Stimulated activated CD4-positive, alpha-beta T cell treated with anti-CD3 and anti-CD28 coated beads, Interleukin-2, amount 100 ng/mL, for 48 hours (primary cell): Measurements from ENCODE around the gene RAB18.
A peak's percentile ranks its signal among the peaks of the same experiment; 100 is the strongest.
"Not testable (repeated sequence)": the region's sequence is repeated elsewhere in the genome, so short reads cannot be mapped to it uniquely, and the experiment has no call there.

Experiments
- DNase-seq, 2 donors: peaks; one replicate each; pipeline ENCODE4 v3.0.0-alpha.2; 2020

Gene RAB18

GRCh38 chr10:27550823-27551222 is 46.7 kb downstream of the RAB18 start:
- DNase-seq, result no peak

GRCh38 chr10:27558612-27559020 is 54.5 kb downstream of the RAB18 start:
- DNase-seq, result peak; percentile 2 to 17

- no peak for DNase-seq
Measured at GRCh38 chr10:27561334-27561733, 57.2 kb downstream of the RAB18 start.

- DNase-seq, result no peak
Measured at GRCh38 chr10:27564398-27564797, 60.3 kb downstream of the RAB18 start.

- no peak for DNase-seq
Measured at GRCh38 chr10:27564880-27565279, 60.8 kb downstream of the RAB18 start.

- DNase-seq, result no peak
Measured at GRCh38 chr10:27568196-27569175, 64.4 kb downstream of the RAB18 start.

- DNase-seq, result no peak
Measured at GRCh38 chr10:27569946-27570345, 65.8 kb downstream of the RAB18 start.

DNA sequence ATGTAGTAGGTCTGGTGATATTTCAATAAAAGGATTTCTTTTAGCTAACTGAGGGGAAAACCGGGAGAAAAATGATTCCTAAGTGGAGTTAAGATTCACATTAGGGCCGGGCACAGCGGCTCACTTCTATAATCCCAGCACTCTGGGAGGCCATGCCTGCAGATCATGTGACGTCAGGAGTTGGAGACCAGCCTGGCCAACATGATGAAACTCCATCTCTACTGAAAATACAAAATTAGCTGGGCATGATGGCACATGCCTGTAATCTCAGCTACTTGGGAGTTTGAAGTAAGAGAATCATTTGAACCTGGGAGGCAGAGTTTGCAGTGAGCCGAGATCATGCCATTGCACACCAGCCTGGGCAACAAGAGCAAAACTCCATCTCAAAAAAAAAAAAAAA is 72.9 kb downstream of the RAB18 start:
- DNase-seq, result not testable (repeated sequence)

- no peak for DNase-seq
Measured at GRCh38 chr10:27578316-27578715, 74.2 kb downstream of the RAB18 start.

DNA sequence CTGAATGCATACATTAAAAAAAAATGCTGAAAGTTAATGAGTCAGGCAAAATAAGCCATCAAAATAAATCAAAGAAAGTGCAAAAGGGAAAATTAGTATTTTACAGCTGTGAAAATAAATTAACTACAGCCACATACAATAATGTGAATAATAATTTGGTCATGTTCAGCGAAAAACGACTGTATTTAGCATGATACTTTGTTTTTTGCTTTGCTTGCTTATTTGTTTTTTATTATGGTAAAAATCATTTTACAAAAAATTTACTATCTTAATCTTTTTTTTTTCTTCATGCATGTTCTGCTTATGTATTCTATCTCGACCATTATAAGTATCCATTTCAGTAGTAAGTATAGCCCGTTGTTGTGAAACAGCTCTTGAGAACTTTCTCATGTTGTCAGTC is 77.1 kb downstream of the RAB18 start:
- no peak for DNase-seq

DNA sequence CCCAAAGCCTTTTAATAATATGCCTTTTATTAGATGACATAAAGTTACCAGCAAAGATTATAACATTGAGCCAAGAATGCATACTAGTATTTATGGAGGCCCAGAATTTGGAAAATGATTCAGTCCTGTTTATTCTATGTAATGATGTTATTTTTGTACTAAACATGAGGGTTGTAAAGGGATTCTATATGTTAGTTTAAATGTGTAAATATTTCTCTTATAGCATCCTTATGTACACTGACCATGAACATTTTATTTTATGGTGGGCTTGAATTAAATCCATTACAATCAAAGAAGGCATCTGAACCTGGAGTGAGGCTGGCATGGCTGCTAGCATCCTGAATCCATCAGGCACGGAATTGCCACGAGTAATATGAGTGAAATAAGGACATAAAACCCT is 80.2 kb downstream of the RAB18 start:
- no peak for DNase-seq
